SK-N-SH (cell line): ENCODE measurements around the gene AFMID. TPM values are rescaled to one million over a fixed set of nuclear protein-coding genes. Genes with fewer than 3 reads are reported as not detected.

Experiments used
- CTCF ChIA-PET: fragments of 300-600, 350-600 bp; formaldehyde crosslinking; extraction: SDS; loops from one replicate; lab custom pipeline; 2021; lab: Yijun Ruan, JAX
- POLR2A ChIA-PET: fragments of 350-600 bp; sonication (Branson Sonifier 250); formaldehyde crosslinking; extraction: SDS; loops from one replicate; lab custom pipeline; 2020; ENCODE audit warnings: antibody characterized with exemption, inconsistent platforms; lab: Yijun Ruan, JAX
- DNase-seq: peaks from one replicate; pipeline ENCODE4 v3.0.0; 2012
- H2AFZ ChIP-seq: fragments of 200-600 bp; sonication (generic); 2 replicates; pipeline ENCODE4 v1.8.1; 2016; ENCODE audit warnings: antibody characterized with exemption, mild to moderate bottlenecking, low read depth
- H3F3A ChIP-seq: fragments of 200-600 bp; sonication (generic); replicated peaks from 2 replicates; pipeline ENCODE3; 2016; ENCODE audit warnings: antibody characterized with exemption, mild to moderate bottlenecking; ENCODE audit not compliant: insufficient read depth
- H3K27ac ChIP-seq, 2 experiments: fragments of 200-500 bp in 1 of 2; fragments of 200-600 bp in 1 of 2; sonication (Bioruptor generic) in 1 of 2; sonication (generic), shearing (Covaris generic) in 1 of 2; 2 replicates each; pipeline versions ENCODE4 v1.5.1 to v1.6.1; 2014 to 2016; ENCODE audit warnings: low read depth in 2 of 2, inconsistent platforms in 1 of 2, low read length in 1 of 2, mild to moderate bottlenecking in 1 of 2, mixed read lengths in 1 of 2
- H3K27me3 ChIP-seq: fragments of 200-600 bp; sonication (generic), shearing (Covaris generic); 2 replicates; pipeline ENCODE4 v1.6.1; 2016; ENCODE audit warnings: mixed run types; ENCODE audit not compliant: insufficient read depth
- H3K36me3 ChIP-seq, 2 experiments: fragments of 200-500 bp in 1 of 2; fragments of 200-600 bp in 1 of 2; sonication (Bioruptor generic) in 1 of 2; sonication (generic) in 1 of 2; replicated peaks in 1 of 2; 2 replicates each; pipeline versions ENCODE3 to v1.5.1; 2014 to 2016; ENCODE audit warnings: low read length in 1 of 2, mild to moderate bottlenecking in 1 of 2; ENCODE audit not compliant: insufficient read depth in 2 of 2, control insufficient read depth in 1 of 2
- H3K4me1 ChIP-seq, 2 experiments: fragments of 200-500 bp in 1 of 2; fragments of 200-600 bp in 1 of 2; sonication (Bioruptor generic) in 1 of 2; sonication (generic), shearing (Covaris generic) in 1 of 2; 2 replicates each; pipeline versions ENCODE4 v1.5.1 to v1.6.1; 2014 to 2016; ENCODE audit warnings: low read depth in 1 of 2, low read length in 1 of 2, mixed run types in 1 of 2; ENCODE audit not compliant: insufficient read depth in 2 of 2, control insufficient read depth in 1 of 2
- H3K4me2 ChIP-seq: fragments of 200-600 bp; sonication (generic), shearing (Covaris generic); 2 replicates; pipeline ENCODE4 v1.6.1; 2017; ENCODE audit warnings: mixed run types
- H3K4me3 ChIP-seq, 2 experiments: fragments of 200-500 bp in 1 of 2; fragments of 200-600 bp in 1 of 2; sonication (Bioruptor generic) in 1 of 2; sonication (generic), shearing (Covaris generic) in 1 of 2; 2 replicates each; pipeline versions ENCODE4 v1.5.1 to v1.8.1; 2014 to 2016; ENCODE audit warnings: low read depth in 2 of 2, inconsistent platforms in 1 of 2, low read length in 1 of 2, mild to moderate bottlenecking in 1 of 2, mixed read lengths in 1 of 2, moderate library complexity in 1 of 2
- H3K79me2 ChIP-seq: fragments of 200-600 bp; sonication (generic); 2 replicates; pipeline ENCODE4 v1.8.1; 2017; ENCODE audit warnings: mild to moderate bottlenecking; ENCODE audit not compliant: insufficient read depth
- H3K9ac ChIP-seq: fragments of 200-600 bp; sonication (generic); 2 replicates; pipeline ENCODE4 v1.6.1; 2017; ENCODE audit warnings: mixed run types
- H3K9me2 ChIP-seq: fragments of 200-600 bp; sonication (generic); 2 replicates; pipeline ENCODE4 v1.6.1; 2017; ENCODE audit warnings: mixed run types
- H3K9me3 ChIP-seq: fragments of 200-600 bp; sonication (generic); 2 replicates; pipeline ENCODE4 v1.6.1; 2017; ENCODE audit warnings: mixed run types, mild to moderate bottlenecking, moderate library complexity
- H4K20me1 ChIP-seq: fragments of 200-600 bp; sonication (generic); 2 replicates; pipeline ENCODE4 v1.6.1; 2017; ENCODE audit warnings: mild to moderate bottlenecking, mixed run types; ENCODE audit not compliant: insufficient read depth
- CHD2 ChIP-seq: fragments of 150-350 bp; IDR thresholded peaks from 2 replicates; pipeline ENCODE4 v1.6.1; 2018; ENCODE audit warnings: low read length; ENCODE audit not compliant: partially characterized antibody
- ELF1 ChIP-seq: IDR thresholded peaks from 2 replicates; pipeline ENCODE4 v1.4.0; 2012
- FOXJ3 ChIP-seq: sonication (generic); formaldehyde crosslinking; IDR thresholded peaks from 2 replicates; pipeline ENCODE4 v1.5.1; 2020; ENCODE audit warnings: mild to moderate bottlenecking, missing genetic modification reagents
- FOXM1 ChIP-seq: IDR thresholded peaks from 2 replicates; pipeline ENCODE4 v1.4.0; 2012; ENCODE audit warnings: low read depth, mild to moderate bottlenecking
- GABPA ChIP-seq: IDR thresholded peaks from 2 replicates; pipeline ENCODE4 v1.4.0; 2012; ENCODE audit warnings: low read depth, mild to moderate bottlenecking
- JUND ChIP-seq: IDR thresholded peaks from 2 replicates; pipeline ENCODE4 v1.4.0; 2012
- NFIC ChIP-seq: IDR thresholded peaks from 2 replicates; pipeline ENCODE4 v1.4.0; 2012; ENCODE audit warnings: borderline replicate concordance
- NRF1 ChIP-seq: IDR thresholded peaks from 2 replicates; pipeline ENCODE4 v1.6.1; 2012; ENCODE audit warnings: low read depth, mild to moderate bottlenecking, low read length
- RFX5 ChIP-seq: IDR thresholded peaks from 2 replicates; pipeline ENCODE4 v1.6.1; 2012; ENCODE audit warnings: mild to moderate bottlenecking, improper control_type of control experiment, low read length
- RXRA ChIP-seq: IDR thresholded peaks from 2 replicates; pipeline ENCODE4 v1.4.0; 2012; ENCODE audit warnings: low read depth, mild to moderate bottlenecking, borderline replicate concordance
- WGBS: methylation state at CpG from one replicate; pipeline ENCODE4 v1.1.6; 2017; ENCODE audit warnings: low lambda C conversion rate; 5-methylcytosine and 5-hydroxymethylcytosine counted together
- polyA plus RNA-seq, 3 experiments: library from polyadenylated mRNA; depleted of rRNA; stranded (reverse); fragments of >200 nt; gene quantifications; 2 replicates each; pipeline ENCODE4 v1.2.3, GENCODE V29; 2012
- TF ChIP-seq, protein P1 (sequence below): fragments of 200-600 bp; sonication (generic); IDR thresholded peaks from 2 replicates; pipeline ENCODE4 v1.6.1; 2017; ENCODE audit warnings: antibody characterized with exemption, mild to moderate bottlenecking, moderate library complexity
- TF ChIP-seq, protein P2 (sequence below): IDR thresholded peaks from 2 replicates; pipeline ENCODE4 v1.4.0; 2012; ENCODE audit warnings: low read depth, borderline replicate concordance
- TF ChIP-seq, protein P3 (sequence below): fragments of 150-350 bp; IDR thresholded peaks from 2 replicates; pipeline ENCODE4 v1.6.1; 2016; ENCODE audit warnings: mild to moderate bottlenecking, low read depth, low read length

The AFMID gene
- polyA plus RNA-seq, 1 of the 3 experiments (the other 2 are of a cell fraction), result 44.4 TPM

DNA sequence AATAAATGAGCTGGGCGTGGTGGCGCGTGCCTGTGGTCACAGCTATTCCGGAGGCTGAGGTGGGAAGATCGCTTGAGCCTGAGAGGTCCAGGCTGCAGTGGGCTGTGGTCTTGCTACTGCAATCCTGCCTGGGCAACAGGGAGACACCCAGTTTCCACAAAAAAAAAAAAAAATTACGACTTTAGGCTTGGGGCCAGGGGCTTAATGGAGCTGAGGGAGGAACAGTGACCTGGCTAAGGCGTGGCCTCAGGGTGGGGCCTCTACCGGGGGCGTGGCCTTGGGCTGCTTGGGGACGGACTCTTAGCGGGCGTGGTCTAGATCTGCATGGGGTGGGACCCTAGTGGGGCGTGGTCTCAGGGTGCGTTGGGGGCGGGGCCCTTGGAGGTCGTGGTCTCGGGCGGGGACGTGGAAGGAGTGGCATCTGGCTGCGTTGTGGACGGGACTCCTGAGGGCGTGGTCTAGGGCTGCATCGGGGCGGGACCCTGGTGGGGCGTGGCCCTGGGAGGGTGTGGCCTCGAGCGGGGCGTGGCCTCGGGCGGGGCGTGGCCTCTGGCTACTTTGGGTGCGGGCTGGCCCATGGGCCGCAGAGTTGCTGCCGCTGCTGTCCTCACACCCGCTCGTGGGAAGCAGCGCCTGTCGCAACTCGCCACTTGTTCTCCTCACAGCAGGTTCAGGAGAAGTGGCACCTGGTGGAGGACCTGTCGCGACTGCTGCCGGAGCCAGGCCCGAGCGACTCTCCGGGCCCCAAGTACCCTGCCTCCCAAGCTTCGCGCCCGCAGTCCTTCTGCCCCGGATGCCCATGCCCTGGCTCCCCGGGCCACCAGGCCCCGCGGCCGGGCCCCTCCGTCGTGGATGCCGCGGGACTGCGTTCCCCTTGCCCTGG is 46.8 kb upstream of the AFMID start (continued):
- TF ChIP-seq, protein P1, sequence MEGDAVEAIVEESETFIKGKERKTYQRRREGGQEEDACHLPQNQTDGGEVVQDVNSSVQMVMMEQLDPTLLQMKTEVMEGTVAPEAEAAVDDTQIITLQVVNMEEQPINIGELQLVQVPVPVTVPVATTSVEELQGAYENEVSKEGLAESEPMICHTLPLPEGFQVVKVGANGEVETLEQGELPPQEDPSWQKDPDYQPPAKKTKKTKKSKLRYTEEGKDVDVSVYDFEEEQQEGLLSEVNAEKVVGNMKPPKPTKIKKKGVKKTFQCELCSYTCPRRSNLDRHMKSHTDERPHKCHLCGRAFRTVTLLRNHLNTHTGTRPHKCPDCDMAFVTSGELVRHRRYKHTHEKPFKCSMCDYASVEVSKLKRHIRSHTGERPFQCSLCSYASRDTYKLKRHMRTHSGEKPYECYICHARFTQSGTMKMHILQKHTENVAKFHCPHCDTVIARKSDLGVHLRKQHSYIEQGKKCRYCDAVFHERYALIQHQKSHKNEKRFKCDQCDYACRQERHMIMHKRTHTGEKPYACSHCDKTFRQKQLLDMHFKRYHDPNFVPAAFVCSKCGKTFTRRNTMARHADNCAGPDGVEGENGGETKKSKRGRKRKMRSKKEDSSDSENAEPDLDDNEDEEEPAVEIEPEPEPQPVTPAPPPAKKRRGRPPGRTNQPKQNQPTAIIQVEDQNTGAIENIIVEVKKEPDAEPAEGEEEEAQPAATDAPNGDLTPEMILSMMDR, result no peak
- TF ChIP-seq, all 33 proteins: peak for 0

DNA sequence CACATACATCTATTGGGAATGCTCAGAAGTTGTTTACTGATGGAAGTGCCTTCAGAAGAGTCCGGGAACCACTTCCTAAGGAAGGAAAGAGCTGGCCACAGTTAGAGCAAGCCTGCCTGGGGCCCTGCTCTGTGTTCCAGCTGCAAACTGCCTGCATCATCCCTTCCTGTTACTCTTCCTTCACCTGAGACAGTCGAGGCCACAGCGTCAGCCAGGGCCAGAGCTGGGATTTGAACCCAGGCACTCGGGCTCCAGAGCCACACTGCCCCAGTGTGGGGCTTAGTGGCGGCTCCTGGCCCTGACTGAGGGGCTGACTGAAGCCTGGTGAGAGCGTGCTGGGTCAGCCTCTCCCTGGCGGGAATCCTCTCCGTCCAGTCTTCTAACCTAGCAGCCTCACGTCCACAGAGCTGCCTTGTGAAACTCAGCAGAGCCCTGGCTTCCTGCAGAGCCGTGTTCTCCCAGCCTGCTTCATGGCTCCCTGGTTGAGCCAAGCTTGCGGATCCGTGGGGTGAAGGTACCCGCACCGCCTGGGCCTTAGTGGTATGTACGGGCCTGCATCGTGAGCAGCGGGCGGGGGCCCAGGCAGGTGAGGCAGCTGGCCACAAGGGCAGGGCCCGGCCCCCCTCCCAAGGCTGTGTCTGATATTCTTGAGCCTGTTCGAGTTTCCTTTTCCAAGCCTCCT is 45.6 kb upstream of the AFMID start:
- Histone ChIP-seq H3K9me3 (no peaks in the 10 kb centered on the region), H3K4me3 (no peak overlapping the region), H2AFZ (no peak overlapping the region), H3K36me3 (no peaks in the 10 kb centered on the region), H3K4me1 (peaks cover 4 to 19% of the 10 kb centered on the region in 2 experiments; a peak in 2 of 4 replicates), H3K4me2 (no peak overlapping the region), H3K27me3 (no peaks in the 10 kb centered on the region), H3F3A (peaks cover 3% of the 10 kb centered on the region), H4K20me1 (no peaks in the 10 kb centered on the region), H3K9me2 (no peaks in the 10 kb centered on the region), H3K9ac (no peak overlapping the region), H3K79me2 (no peaks in the 10 kb centered on the region), H3K27ac (no peak overlapping the region)
- ChIA-PET POLR2A (no interaction called here), CTCF (interaction anchor here (0.6 to 1.8 kb wide), 7 partner anchors 24 to 122 kb away, joined by 3 to 10 read pairs (median 4); partner anchors contain the start of gene BIRC5)
- TF ChIP-seq FOXJ3 (no peak), GABPA (no peak)
- TF ChIP-seq, protein P2, sequence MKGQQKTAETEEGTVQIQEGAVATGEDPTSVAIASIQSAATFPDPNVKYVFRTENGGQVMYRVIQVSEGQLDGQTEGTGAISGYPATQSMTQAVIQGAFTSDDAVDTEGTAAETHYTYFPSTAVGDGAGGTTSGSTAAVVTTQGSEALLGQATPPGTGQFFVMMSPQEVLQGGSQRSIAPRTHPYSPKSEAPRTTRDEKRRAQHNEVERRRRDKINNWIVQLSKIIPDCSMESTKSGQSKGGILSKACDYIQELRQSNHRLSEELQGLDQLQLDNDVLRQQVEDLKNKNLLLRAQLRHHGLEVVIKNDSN, result no peak
- TF ChIP-seq, protein P3, sequence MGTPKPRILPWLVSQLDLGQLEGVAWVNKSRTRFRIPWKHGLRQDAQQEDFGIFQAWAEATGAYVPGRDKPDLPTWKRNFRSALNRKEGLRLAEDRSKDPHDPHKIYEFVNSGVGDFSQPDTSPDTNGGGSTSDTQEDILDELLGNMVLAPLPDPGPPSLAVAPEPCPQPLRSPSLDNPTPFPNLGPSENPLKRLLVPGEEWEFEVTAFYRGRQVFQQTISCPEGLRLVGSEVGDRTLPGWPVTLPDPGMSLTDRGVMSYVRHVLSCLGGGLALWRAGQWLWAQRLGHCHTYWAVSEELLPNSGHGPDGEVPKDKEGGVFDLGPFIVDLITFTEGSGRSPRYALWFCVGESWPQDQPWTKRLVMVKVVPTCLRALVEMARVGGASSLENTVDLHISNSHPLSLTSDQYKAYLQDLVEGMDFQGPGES, result no peak
- 90% methylated on average over 15 of the region's 20 CpGs for WGBS
- no peak for DNase-seq

DNA sequence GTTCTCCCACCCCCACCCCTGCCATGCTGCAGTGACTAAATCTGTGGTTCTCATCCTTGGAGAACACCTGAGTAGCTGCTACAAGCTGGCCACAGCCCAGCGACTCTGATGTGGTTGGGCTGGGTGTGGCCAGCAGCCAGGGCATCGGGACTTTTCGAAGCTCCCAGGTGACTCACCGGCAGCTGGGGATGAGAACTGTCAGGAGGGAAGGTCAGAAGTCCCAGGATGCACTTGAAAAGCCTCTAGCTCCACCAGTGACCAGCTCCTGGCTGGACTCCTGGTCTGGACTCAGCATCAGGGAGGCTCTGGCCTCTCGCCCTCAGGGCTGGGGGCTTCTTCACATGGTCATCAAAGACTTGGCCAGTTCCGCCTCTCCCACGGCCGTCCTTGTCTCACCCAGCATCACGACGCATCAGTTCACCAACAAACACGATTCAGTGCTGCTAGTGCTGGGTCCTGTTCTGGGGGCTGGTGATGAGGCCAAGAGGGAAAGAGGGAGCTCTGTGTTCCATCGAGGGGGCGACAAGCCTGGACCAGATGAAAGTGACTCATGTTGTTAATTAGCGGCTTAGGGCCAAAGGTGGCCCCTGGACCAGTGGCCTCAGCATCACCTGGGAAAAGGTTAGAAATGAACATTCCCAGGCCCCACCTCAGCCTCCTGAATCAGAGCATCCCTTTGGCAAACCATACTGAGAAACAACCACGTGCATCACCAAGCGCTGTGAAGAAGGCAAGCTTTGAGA is 44.9 kb upstream of the AFMID start:
- H3K27ac ChIP-seq, result no peak overlapping the region
- no peak for TF ChIP-seq RFX5
- TF ChIP-seq NRF1, result no peak
- TF ChIP-seq RXRA, result no peak
- no peak for TF ChIP-seq FOXM1
- no peak for TF ChIP-seq ELF1
- no peak for TF ChIP-seq JUND
- no peak for TF ChIP-seq CHD2
- TF ChIP-seq NFIC, result no peak; the same call in 1 of the 2 replicates
- H3K79me2 ChIP-seq, result no peaks in the 10 kb centered on the region
- no peaks in the 10 kb centered on the region for H3K27me3 ChIP-seq
- H3K4me3 ChIP-seq, result no peak overlapping the region
- no peaks in the 10 kb centered on the region for H3K9me3 ChIP-seq
- DNase-seq, result no peak
- H3F3A ChIP-seq, result peaks cover 3% of the 10 kb centered on the region
- WGBS, result 65% methylated on average over 11 of the region's 16 CpGs
- peaks cover 4 to 19% of the 10 kb centered on the region in 2 experiments; a peak in 2 of 4 replicates for H3K4me1 ChIP-seq
- POLR2A ChIA-PET, result no interaction called here
- no peaks in the 10 kb centered on the region for H3K36me3 ChIP-seq
- H3K9ac ChIP-seq, result no peak overlapping the region
- H4K20me1 ChIP-seq, result no peaks in the 10 kb centered on the region
- H2AFZ ChIP-seq, result no peak overlapping the region
- no peak overlapping the region for H3K4me2 ChIP-seq
- no peaks in the 10 kb centered on the region for H3K9me2 ChIP-seq
- CTCF ChIA-PET, result interaction anchor here (0.6 to 1.8 kb wide), 6 partner anchors 30 to 123 kb away, joined by 3 to 10 read pairs (median 4); partner anchors contain the start of gene BIRC5
